HepG2 (cell line): ENCODE data around the gene ARL15. TPM values are rescaled to one million over a fixed set of nuclear protein-coding genes. Genes with fewer than 3 reads are reported as not detected.

Experiments
- ATAC-seq: fragments of 200-7000 bp; cut with Tn5 transposase; 3 replicates; pipeline ENCODE4 v1.9.1; 2020; ENCODE audit warnings: mild to moderate bottlenecking, moderate library complexity
- BruUV-seq: library from RNA; stranded (reverse); fragments of 400-500 nt; replicated peaks from 2 replicates; lab custom pipeline; 2021; lab: Mats Ljungman, UMichigan
- CTCF ChIA-PET: fragments of 300-600 bp; formaldehyde crosslinking; extraction: SDS; loops from one replicate; lab custom pipeline; 2021; ENCODE audit warnings: low total read pairs, inconsistent platforms, low intra/inter-chr PET ratio; lab: Yijun Ruan, JAX
- POLR2A ChIA-PET: fragments of 350-600 bp; sonication (Branson Sonifier 250); formaldehyde crosslinking; loops from one replicate; lab custom pipeline; 2020; ENCODE audit warnings: antibody characterized with exemption, inconsistent platforms; lab: Yijun Ruan, JAX
- DNase-seq: peaks from one replicate; pipeline ENCODE4 v3.0.0-alpha.2; 2015; ENCODE audit warnings: low spot score
- FAIRE-seq: peaks from 3 replicates; lab custom pipeline; 2011; peaks lifted over from hg19 to GRCh38; lab: Jason Lieb, UNC
- H2AFZ ChIP-seq: one replicate; pipeline ENCODE4 v1.6.1; 2011; ENCODE audit warnings: low read length, inconsistent platforms
- H3K27ac ChIP-seq: fragments of 300-600 bp; 3 replicates; pipeline ENCODE4 v1.8.0; 2011; ENCODE audit warnings: mixed run types, mild to moderate bottlenecking, mixed read lengths, low read length, inconsistent platforms; ENCODE audit not compliant: insufficient read depth; ENCODE audit errors: extremely low read length
- H3K27me3 ChIP-seq, 2 experiments: fragments of 200-600 bp in 1 of 2; 2 replicates in 1 of 2; 3 replicates in 1 of 2; pipeline versions ENCODE4 v1.6.0 to v1.8.0; 2011; ENCODE audit warnings: low read length in 2 of 2, mild to moderate bottlenecking in 2 of 2, moderate library complexity in 2 of 2, inconsistent platforms in 1 of 2; ENCODE audit not compliant: insufficient read depth in 2 of 2, control insufficient read depth in 1 of 2
- H3K36me3 ChIP-seq, 2 experiments: fragments of 200-600 bp in 1 of 2; replicated peaks in 1 of 2; 2 replicates in 1 of 2; 3 replicates in 1 of 2; pipeline versions ENCODE4 v1.5.1 to v1.8.0; 2011; ENCODE audit warnings: low read length in 2 of 2, inconsistent platforms in 1 of 2; ENCODE audit not compliant: insufficient read depth in 2 of 2, control insufficient read depth in 1 of 2
- H3K4me1 ChIP-seq: 2 replicates; pipeline ENCODE4 v1.5.1; 2012; ENCODE audit warnings: low read length, inconsistent platforms; ENCODE audit not compliant: insufficient read depth
- H3K4me2 ChIP-seq: 2 replicates; pipeline ENCODE4 v1.6.0; 2011; ENCODE audit warnings: low read depth, low read length, inconsistent platforms
- H3K4me3 ChIP-seq, 3 experiments: fragments of 200-600 bp in 1 of 3; sonication (generic), shearing (Covaris generic) in 1 of 3; replicated peaks in 1 of 3; 2 replicates each; pipeline ENCODE4 v1.5.1; 2011 to 2016; ENCODE audit warnings: low read length in 3 of 3, inconsistent platforms in 2 of 3, low read depth in 2 of 3, mild to moderate bottlenecking in 2 of 3, control low read depth in 1 of 3, mixed read lengths in 1 of 3; ENCODE audit not compliant: insufficient read depth in 1 of 3
- H3K79me2 ChIP-seq: one replicate; pipeline ENCODE4 v1.6.1; 2011; ENCODE audit warnings: low read length, inconsistent platforms; ENCODE audit not compliant: insufficient read depth
- H3K9ac ChIP-seq: 2 replicates; pipeline ENCODE4 v1.6.0; 2011; ENCODE audit warnings: mild to moderate bottlenecking, low read depth, low read length, inconsistent platforms; ENCODE audit not compliant: insufficient read depth
- H3K9me3 ChIP-seq: 2 replicates; pipeline ENCODE4 v1.5.1; 2012; ENCODE audit warnings: mild to moderate bottlenecking, low read length
- H4K20me1 ChIP-seq: 2 replicates; pipeline ENCODE4 v1.6.0; 2011; ENCODE audit warnings: inconsistent platforms, mild to moderate bottlenecking, low read length, moderate library complexity; ENCODE audit not compliant: insufficient read depth
- DNMT3B ChIP-seq: conservative IDR thresholded peaks from 2 replicates; pipeline ENCODE4 v1.6.1; 2016; ENCODE audit warnings: missing biosample characterization, control low read depth
- HOXA7 ChIP-seq: sonication (generic); formaldehyde crosslinking; IDR thresholded peaks from 2 replicates; pipeline ENCODE4 v1.8.1; 2022; ENCODE audit warnings: mild to moderate bottlenecking, missing genetic modification reagents, moderate library complexity
- SRSF9 ChIP-seq: fragments of 200-400 bp; formaldehyde crosslinking; IDR thresholded peaks from 2 replicates; pipeline ENCODE4 v1.6.1; 2018; ENCODE audit warnings: borderline replicate concordance, mild to moderate bottlenecking, low read depth, low read length; ENCODE audit not compliant: insufficient read depth, poor library complexity, severe bottlenecking
- STAT5B ChIP-seq: sonication (generic); formaldehyde crosslinking; IDR thresholded peaks from 2 replicates; pipeline ENCODE4 v1.4.0; 2020; ENCODE audit warnings: missing genetic modification reagents
- SYNCRIP ChIP-seq: fragments of 200-400 bp; formaldehyde crosslinking; IDR thresholded peaks from 2 replicates; pipeline ENCODE4 v1.6.1; 2018; ENCODE audit warnings: mild to moderate bottlenecking, low read depth, low read length; ENCODE audit not compliant: insufficient read depth
- ZNF354B ChIP-seq: sonication (generic); formaldehyde crosslinking; IDR thresholded peaks from 2 replicates; pipeline ENCODE4 v1.8.0; 2022; ENCODE audit warnings: mild to moderate bottlenecking, missing genetic modification reagents
- ZNF564 ChIP-seq: sonication (generic); formaldehyde crosslinking; IDR thresholded peaks from 2 replicates; pipeline ENCODE4 v1.8.1; 2023; ENCODE audit warnings: mild to moderate bottlenecking, missing genetic modification reagents
- ZNF660 ChIP-seq: sonication (generic); formaldehyde crosslinking; IDR thresholded peaks from 2 replicates; pipeline ENCODE4 v1.5.1; 2020; ENCODE audit warnings: mild to moderate bottlenecking, low read depth, missing genetic modification reagents, borderline replicate concordance
- WGBS: methylation state at CpG from one replicate; pipeline ENCODE4 v1.1.6; 2017; ENCODE audit warnings: low lambda C conversion rate; 5-methylcytosine and 5-hydroxymethylcytosine counted together
- in situ Hi-C: cut with HindIII; loops from 2 replicates; pipeline ENCODE4 v1.10.0; 2017; ENCODE audit warnings: low pct_unique_long_range_greater_than_20kb; ENCODE audit not compliant: extremely low pct_ligation_motif_present
- intact Hi-C: fragments of 100-400 bp; cut with micrococcal nuclease; formaldehyde crosslinking; loops from one replicate; pipeline ENCODE4 v1.10.0; 2022; ENCODE audit not compliant: unreplicated experiment
- polyA plus RNA-seq, 8 experiments: library from polyadenylated mRNA; depleted of rRNA in 3 of 8; stranded (reverse) in 7 of 8; unstranded in 1 of 8; fragments of >200 nt; fragmentation: Illumina TruSeq in 4 of 8; extraction: Trizol in 4 of 8; gene quantifications; 2 replicates each; pipeline versions ENCODE4 v1.2.1 to v1.2.3, GENCODE V29; 2011 to 2016; ENCODE audit warnings: low read depth in 4 of 8, missing spikeins in 1 of 8, mixed read lengths in 1 of 8; ENCODE audit not compliant: insufficient read depth in 1 of 8
- total RNA-seq, 5 experiments: library from RNA; depleted of rRNA; stranded (reverse); fragments of >200 nt; fragmentation: Illumina TruSeq; extraction: Trizol; gene quantifications; 2 replicates each; pipeline ENCODE4 v1.2.3, GENCODE V29; 2016; ENCODE audit warnings: low read depth in 1 of 5
- TF ChIP-seq, protein P1 (sequence below): sonication (generic); formaldehyde crosslinking; IDR thresholded peaks from 2 replicates; pipeline ENCODE4 v1.5.0; 2020; ENCODE audit warnings: missing genetic modification reagents

The ARL15 gene
- total and polyA plus RNA-seq, 2 of the 13 experiments (the other 11 are each of a cell fraction or from before 2014, with no cell fraction given): 2.5 to 7.7 TPM

DNA sequence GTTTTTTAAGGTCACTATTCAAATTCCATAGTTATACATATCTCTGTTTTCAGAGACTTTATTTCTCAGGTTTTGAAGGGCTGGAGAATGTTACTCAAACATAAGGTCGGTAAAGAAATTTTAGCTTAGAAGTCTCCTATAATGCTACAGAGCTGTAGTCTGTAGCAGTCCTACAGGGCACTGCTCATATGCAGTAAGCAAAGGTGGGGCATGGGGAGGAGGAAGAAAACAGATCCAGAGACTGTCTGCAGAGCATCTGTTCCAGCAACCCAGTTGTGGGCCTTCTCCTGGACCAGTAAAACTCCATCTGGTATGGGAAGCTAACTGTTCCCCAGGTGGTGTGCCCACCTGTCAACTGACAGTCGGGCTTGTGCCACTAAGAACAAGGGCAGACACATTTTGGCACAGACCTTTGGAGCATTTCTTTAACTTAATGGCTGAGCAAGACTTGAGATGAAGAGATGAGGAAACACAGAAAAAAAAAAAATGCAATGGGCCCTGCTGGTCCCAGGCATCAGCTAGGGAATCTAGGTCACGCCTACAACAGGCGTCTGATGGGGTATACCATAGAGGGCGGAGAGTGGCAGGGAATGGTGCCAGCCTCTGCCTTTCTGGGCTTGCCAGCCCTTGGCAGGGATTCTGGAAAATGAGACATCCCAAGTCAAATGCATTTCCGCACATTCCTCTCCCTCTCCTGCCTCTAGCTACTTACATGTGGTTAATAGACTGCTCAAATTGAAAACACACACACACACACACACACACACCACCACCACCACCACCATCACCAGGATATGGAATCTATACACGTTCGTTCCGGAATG, 218.9 kb downstream of the ARL15 start:
- H3K27ac ChIP-seq: no peak overlapping the region
- intact Hi-C loops: no loop called here
- in situ Hi-C loops: no loop called here
- WGBS: 69% methylated on average over 9 of the region's 9 CpGs
- H2AFZ ChIP-seq: no peak overlapping the region
- H3K4me3 ChIP-seq: no peak overlapping the region
- no peaks in the 10 kb centered on the region for H3K79me2 ChIP-seq
- CTCF ChIA-PET: no interaction called here
- no peak for FAIRE-seq
- H3K9me3 ChIP-seq: no peaks in the 10 kb centered on the region
- H3K9ac ChIP-seq: no peak overlapping the region
- DNase-seq: no peak
- H3K4me1 ChIP-seq: no peaks in the 10 kb centered on the region
- BruUV-seq: no TSS peak
- no peak for TF ChIP-seq STAT5B (CRISPR knock-in tag)
- no peak for TF ChIP-seq ZNF564
- TF ChIP-seq, protein P1, sequence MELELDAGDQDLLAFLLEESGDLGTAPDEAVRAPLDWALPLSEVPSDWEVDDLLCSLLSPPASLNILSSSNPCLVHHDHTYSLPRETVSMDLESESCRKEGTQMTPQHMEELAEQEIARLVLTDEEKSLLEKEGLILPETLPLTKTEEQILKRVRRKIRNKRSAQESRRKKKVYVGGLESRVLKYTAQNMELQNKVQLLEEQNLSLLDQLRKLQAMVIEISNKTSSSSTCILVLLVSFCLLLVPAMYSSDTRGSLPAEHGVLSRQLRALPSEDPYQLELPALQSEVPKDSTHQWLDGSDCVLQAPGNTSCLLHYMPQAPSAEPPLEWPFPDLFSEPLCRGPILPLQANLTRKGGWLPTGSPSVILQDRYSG (CRISPR knock-in tag): no peak
- TF ChIP-seq HOXA7 (CRISPR knock-in tag): no peak
- no peak for TF ChIP-seq DNMT3B
- no peak for TF ChIP-seq ZNF354B (CRISPR knock-in tag)
- TF ChIP-seq SYNCRIP: no peak
- TF ChIP-seq SRSF9: no peak
- TF ChIP-seq ZNF660 (CRISPR knock-in tag): no peak
- H3K36me3 ChIP-seq: no peaks in the 10 kb centered on the region
- H3K4me2 ChIP-seq: no peak overlapping the region
- no peaks in the 10 kb centered on the region for H3K27me3 ChIP-seq
- H4K20me1 ChIP-seq: no peaks in the 10 kb centered on the region
- POLR2A ChIA-PET: no interaction called here
- ATAC-seq: no peak
